ENCODE results near the gene CGNL1. TPM values are rescaled to one million over a fixed set of nuclear protein-coding genes. Genes with fewer than 3 reads are reported as not detected.

The CGNL1 gene
- total and polyA plus RNA-seq, 7 donors, result 0.69 to 7.2 (median 2.4) TPM

- no peaks in the 10 kb centered on the region for H3K27me3 ChIP-seq
- no peak for DNase-seq
- H3K4me1 ChIP-seq, result no peaks in the 10 kb centered on the region
- no peak overlapping the region for H3K4me3 ChIP-seq
- no peak overlapping the region for H3K27ac ChIP-seq
- no peaks in the 10 kb centered on the region for H3K36me3 ChIP-seq
- 95% methylated on average over 26 of the region's 26 CpGs for WGBS, 2 donors
- TF ChIP-seq POLR2AphosphoS5 (IDR thresholded peaks at IDR 0.05), result no peak
- no peak for TF ChIP-seq EP300 (IDR thresholded peaks at IDR 0.05)
- TF ChIP-seq, protein P1, sequence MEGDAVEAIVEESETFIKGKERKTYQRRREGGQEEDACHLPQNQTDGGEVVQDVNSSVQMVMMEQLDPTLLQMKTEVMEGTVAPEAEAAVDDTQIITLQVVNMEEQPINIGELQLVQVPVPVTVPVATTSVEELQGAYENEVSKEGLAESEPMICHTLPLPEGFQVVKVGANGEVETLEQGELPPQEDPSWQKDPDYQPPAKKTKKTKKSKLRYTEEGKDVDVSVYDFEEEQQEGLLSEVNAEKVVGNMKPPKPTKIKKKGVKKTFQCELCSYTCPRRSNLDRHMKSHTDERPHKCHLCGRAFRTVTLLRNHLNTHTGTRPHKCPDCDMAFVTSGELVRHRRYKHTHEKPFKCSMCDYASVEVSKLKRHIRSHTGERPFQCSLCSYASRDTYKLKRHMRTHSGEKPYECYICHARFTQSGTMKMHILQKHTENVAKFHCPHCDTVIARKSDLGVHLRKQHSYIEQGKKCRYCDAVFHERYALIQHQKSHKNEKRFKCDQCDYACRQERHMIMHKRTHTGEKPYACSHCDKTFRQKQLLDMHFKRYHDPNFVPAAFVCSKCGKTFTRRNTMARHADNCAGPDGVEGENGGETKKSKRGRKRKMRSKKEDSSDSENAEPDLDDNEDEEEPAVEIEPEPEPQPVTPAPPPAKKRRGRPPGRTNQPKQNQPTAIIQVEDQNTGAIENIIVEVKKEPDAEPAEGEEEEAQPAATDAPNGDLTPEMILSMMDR (IDR thresholded peaks at IDR 0.05), result no peak
- no peak for TF ChIP-seq POLR2A (IDR thresholded peaks at IDR 0.05)
- intact Hi-C loops (cut with DNase I), result no loop called here
- no peaks in the 10 kb centered on the region for H3K9me3 ChIP-seq
Observed at GRCh38 chr15:57439128-57440027, 63.1 kb downstream of the CGNL1 start.

GRCh38 chr15:57440167-57440566 is 63.9 kb downstream of the CGNL1 start:
- no peaks in the 10 kb centered on the region for H3K4me1 ChIP-seq
- WGBS, 2 donors, result 84 to 91% methylated on average over 3 of the region's 3 CpGs
- H3K4me3 ChIP-seq, result no peak overlapping the region
- no peaks in the 10 kb centered on the region for H3K9me3 ChIP-seq
- no peak for DNase-seq
- H3K36me3 ChIP-seq, result no peaks in the 10 kb centered on the region
- intact Hi-C loops (cut with DNase I), result no loop called here
- no peaks in the 10 kb centered on the region for H3K27me3 ChIP-seq
- TF ChIP-seq, protein P1 (IDR thresholded peaks at IDR 0.05), result no peak
- TF ChIP-seq POLR2A (IDR thresholded peaks at IDR 0.05), result no peak
- no peak for TF ChIP-seq EP300 (IDR thresholded peaks at IDR 0.05)
- TF ChIP-seq POLR2AphosphoS5 (IDR thresholded peaks at IDR 0.05), result no peak
- no peak overlapping the region for H3K27ac ChIP-seq

DNA sequence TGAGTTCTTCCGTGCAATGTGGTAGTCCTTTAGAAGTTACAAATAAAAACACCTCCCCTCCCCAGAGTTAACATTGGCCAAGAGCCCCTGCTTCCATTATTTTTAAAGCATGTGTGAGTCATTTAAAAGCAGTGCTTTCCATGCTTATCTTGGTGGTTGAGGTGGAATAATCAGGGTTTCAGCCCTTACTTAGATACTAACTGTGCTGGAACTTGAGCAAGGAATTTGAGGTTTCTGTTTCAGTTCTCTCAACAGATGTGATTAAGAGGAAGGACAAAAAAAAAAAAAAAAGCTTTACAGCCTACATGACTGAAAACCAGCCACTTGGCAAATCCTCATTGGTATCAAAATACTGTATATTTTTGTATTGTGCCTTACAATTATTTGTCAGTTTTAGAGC is 64.5 kb downstream of the CGNL1 start:
- Histone ChIP-seq H3K36me3 (no peaks in the 10 kb centered on the region), H3K27ac (no peak overlapping the region), H3K27me3 (no peaks in the 10 kb centered on the region), H3K4me3 (no peak overlapping the region), H3K4me1 (no peaks in the 10 kb centered on the region), H3K9me3 (no peaks in the 10 kb centered on the region)
- no peak for DNase-seq
- TF ChIP-seq POLR2A (IDR thresholded peaks at IDR 0.05) (no peak), POLR2AphosphoS5 (IDR thresholded peaks at IDR 0.05) (no peak), EP300 (IDR thresholded peaks at IDR 0.05) (no peak)
- TF ChIP-seq, protein P1 (IDR thresholded peaks at IDR 0.05), result no peak
- intact Hi-C loops (cut with DNase I), result no loop called here
- 53 to 92% methylated on average over 1 of the region's 1 CpG for WGBS, 2 donors

- H3K27ac ChIP-seq, result no peak overlapping the region
- H3K4me1 ChIP-seq, result no peaks in the 10 kb centered on the region
- intact Hi-C loops (cut with DNase I), result no loop called here
- TF ChIP-seq, protein P1 (IDR thresholded peaks at IDR 0.05), result no peak
- TF ChIP-seq EP300 (IDR thresholded peaks at IDR 0.05) (no peak), POLR2A (IDR thresholded peaks at IDR 0.05) (no peak), POLR2AphosphoS5 (IDR thresholded peaks at IDR 0.05) (no peak)
- H3K27me3 ChIP-seq, result no peaks in the 10 kb centered on the region
- DNase-seq, result no peak
- 83 to 86% methylated on average over 3 of the region's 3 CpGs for WGBS, 2 donors
- H3K4me3 ChIP-seq, result no peak overlapping the region
- H3K9me3 ChIP-seq, result no peaks in the 10 kb centered on the region
- no peaks in the 10 kb centered on the region for H3K36me3 ChIP-seq
Observed at GRCh38 chr15:57442335-57442734, 66.0 kb downstream of the CGNL1 start.
